Stimulated activated CD8-positive, alpha-beta memory T cell treated with anti-CD3 and anti-CD28 coated beads, Interleukin-2, amount 100 ng/mL, for 48 hours (primary cell): ENCODE results near the gene GFY.
A peak's percentile ranks its signal among the peaks of the same experiment; 100 is the strongest.

Source experiments
- DNase-seq, 2 donors: peaks; one replicate each; pipeline ENCODE4 v3.0.0-alpha.2; 2020; ENCODE audit warnings: low read depth in 2 of 2

The GFY gene

DNA sequence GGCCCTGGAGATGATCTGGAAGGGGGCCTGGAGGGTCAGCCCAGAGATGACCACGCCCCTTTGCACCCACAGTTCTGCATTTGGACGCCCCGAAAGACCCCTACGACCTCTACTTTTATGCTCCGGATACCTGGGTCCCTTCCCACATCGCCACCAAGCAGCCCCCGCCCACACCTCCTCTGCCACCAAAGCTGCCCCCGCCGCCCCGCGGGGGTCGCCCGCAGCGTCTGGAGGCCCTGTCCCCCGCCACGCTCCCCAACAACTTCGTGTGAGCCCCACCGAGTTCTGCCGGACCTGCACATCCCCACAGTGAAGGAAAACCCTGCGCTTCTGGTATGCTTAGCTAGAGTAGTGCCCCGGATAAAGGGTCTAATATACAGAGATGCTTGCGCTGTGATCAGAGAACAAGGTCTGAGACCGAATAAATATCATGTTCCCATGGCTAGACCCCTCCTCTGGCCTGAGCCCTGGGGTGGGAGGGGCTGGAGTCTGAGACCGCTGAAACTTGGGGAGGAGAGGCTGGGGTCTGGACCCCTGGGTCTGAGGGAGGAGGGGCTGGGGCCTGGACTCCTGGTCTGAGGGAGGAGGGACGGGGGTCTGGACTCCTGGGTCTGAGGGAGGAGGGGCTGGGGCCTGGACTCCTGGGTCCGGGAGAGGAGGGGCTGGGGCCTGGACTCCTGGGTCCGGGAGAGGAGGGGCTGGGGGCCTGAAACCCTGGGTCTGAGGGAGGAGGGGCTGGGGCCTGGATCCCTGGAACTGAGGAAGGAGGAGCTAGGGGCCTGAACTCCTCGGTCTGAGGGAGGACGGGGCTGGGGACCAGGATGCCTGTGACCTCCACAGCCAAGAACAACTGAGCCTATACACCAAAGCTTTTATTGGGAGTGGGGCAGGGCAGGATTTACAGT is 3.6 kb downstream of the GFY start:
- DNase-seq: no peak

- no peak for DNase-seq
These were observed 5.0 kb downstream of the GFY start for GRCh38 chr19:49430172-49430677.

GRCh38 chr19:49430678-49431329 is 5.6 kb downstream of the GFY start:
- no peak for DNase-seq

- no peak for DNase-seq
These were observed 6.2 kb downstream of the GFY start for GRCh38 chr19:49431330-49431749.

DNA sequence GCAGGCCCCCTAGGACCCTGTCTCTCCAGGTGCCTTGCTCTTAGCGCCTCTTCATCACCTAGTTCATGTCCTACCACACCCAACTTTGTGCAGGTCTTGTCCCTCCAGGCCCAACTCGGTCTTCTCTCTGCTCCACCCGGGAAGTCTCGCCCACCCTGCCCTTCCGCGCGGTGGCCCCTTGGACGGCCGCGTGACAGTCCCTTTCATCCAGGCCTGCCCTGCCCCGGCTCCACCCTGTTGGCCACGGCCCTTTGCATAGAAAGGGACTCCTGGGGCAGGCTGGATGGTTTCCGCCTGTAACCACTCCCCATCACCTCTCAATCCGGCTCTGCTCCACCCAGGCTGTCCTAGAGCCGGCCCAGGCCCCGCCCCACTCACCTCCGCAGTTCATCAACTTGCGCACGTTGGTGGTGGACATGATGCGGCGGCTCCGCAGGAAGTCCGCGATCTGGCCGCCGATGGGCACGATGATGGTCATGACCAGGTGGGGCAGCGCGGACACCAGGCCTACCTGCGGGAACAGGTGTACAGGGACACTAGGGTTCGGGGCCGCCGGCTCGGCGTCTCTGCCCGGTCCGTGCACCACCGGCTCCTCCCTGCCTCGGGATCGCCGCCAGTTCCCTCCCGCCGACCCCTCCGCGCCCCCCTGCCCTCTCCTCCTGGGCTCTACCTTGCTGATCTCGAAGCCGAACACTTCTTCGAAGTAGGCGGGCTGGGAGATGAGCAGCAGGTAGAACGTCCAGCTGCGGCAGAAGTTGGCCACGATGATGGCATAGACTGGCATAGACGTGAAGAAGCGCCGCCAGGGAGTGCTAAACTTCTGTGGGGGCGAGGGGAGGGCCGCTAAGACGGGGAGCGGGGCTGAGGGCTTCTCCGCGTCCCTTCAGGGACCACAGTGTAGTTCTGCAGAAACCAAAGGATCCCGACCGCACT is 7.2 kb downstream of the GFY start:
- DNase-seq: no peak

GRCh38 chr19:49433240-49433901 is 8.2 kb downstream of the GFY start:
- no peak for DNase-seq

DNA sequence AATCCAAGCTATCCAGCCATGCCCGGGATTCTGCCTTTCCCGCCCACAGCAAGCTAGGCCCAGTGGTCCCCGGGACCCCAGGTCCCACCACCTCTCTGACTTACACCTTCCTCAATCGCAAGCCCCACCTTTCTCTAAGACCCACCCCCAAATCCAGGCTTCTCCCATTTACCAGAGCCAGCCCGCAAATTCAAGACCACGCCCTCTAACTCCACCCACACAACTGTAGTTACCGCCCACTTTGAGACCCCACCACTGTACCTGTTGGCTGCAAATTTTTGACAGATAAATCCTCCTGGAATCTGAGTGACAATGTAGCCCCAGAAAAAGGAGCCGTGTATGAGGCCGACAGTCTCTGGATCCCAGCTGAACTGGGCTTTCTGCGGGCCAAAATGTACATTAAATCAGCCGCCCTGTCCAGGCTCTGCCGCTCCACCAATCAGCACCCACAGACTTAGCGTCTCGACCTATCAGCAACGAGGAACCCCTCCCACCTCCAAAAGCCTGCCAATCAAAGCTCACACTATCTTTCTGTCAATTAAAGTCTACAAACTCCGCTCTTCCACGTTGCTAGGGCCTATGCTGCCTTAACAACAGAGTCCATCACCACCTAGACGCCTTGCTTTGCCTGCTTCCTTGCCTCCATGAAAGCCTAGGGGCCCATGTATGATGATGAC is 9.9 kb downstream of the GFY start:
- no peak for DNase-seq

DNA sequence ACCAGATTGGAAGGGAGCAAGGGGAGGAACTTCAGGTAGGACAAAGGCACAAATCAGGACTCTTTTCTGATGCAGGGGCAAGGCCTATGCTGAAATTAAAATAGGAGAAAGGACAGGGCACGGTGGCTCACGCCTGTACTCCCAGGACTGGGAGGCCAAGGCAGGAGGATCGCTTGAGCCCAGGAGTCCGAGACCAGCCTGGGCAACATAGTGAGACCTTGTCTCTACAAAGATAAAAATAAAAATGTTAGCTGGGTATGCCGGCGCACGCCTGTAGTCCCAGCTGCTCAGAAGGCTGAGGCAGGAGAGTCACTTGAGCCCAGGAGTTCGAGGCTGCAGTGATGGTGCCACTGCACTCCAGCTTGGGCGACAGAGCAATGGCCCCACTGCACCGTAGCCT is 10.5 kb downstream of the GFY start:
- DNase-seq: no peak

GRCh38 chr19:49436381-49437017 is 11.3 kb downstream of the GFY start:
- DNase-seq: peak; percentile 57 to 75

DNA sequence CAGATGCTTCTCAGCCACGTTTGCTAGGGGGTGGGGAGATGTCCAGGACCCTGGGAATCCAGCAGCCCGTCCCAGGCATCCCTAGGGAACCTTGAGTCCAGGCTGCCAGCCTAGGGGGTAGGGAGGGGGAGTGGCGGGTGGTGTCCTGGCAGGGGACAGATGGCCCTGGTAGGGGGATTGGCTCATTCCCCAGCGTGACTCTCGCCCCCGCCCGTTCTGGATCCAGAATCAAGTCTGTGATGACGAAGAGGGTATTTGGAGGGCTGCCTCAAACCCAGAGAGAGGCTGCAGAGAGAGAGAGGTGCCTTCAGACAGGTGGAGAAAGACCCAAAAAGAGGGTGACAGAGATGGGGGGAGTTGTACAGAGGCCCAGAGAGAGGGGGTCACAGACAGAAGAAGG is 12.0 kb downstream of the GFY start:
- DNase-seq: no peak

DNA sequence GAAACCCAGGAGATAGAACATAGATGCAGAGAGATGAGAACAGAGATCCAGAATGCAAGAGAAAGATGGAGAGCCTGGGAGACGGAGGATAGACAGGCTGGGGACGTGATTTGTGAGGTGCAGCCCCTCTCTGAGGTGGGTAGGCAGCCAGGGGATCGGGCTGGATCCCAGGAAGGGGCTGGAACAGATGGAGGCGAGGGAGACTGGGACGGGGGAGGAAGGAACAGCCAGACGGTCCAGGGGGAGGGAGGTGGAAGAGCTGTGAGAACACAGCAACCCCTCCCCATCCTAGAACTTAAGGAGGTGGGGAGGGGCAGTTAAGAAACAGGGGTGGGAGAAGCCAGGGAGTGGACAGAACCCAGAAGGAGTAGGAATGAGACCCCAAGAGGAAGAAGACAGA is 13.1 kb downstream of the GFY start:
- DNase-seq: no peak

DNA sequence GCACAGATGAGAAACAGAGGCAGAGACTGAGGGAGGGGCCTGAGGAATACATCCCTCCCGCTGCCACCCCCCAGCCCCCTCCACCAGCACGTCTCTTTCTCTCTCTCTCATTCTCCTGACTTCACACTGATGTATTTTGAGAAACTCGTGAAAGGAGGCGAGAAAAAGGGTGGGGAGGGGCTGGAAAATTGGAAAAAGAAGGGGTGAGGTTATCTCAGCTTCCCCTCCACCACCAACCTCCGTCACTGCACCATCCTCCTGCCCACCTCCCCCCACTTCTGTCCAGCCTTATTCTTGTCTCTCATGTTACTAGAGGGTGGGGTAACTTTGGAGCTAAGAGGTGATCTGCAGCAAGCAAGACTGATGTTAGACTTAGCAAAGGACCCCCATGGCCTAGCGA is 14.6 kb downstream of the GFY start:
- DNase-seq: no peak

- DNase-seq: no peak
These were observed 15.4 kb downstream of the GFY start for GRCh38 chr19:49440439-49441209.

- DNase-seq: peak in 1 of 2 donors; percentile 50
These were observed 16.2 kb downstream of the GFY start, which contains the start of gene SLC17A7 for GRCh38 chr19:49441210-49441959. Gene SLC17A7, minus strand, starts transcription at chr19:49441527. Its CDS starts 148 bp downstream, at chr19:49441379.

DNA sequence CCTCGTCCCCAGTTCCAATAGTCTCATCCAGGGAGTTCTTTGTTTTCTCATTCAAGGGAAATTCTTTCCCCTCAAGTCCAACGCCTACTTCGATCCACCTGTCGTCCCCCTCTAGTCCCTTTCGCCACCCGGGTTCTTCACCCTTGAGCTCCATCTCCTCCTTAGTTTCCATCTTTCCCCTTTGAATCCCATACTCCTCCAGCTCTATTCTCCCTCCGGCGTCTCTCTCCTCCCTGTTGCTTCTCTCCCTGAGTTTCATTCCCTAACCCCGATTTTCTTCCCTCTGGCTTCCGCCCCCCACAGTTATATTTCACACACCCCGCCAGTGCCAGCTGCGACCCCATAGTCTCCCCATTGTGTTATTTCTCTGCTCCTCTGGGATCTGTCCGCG is 16.8 kb downstream of the GFY start:
- no peak for DNase-seq

DNA sequence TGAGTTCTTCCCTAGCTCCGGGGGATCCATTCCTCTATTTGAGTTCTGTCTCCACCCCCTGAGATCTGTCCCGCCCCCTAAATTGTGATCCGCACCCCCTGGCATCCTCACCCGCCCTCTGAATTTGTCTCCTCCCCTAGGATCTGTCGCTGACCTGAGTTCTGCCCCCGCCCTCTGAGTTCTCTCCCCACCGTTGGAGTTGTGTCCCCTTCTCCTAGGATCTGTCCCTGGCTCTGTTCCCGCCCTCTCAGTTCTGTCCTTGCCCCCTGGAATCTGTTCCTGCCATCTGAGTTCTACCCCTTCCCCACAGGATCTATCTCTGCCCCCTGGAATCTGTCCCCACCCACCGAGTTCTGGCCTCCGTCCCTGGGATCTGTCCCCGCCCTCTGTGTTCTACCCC is 17.2 kb downstream of the GFY start:
- no peak for DNase-seq

- DNase-seq: peak; percentile 50 to 71
These were observed 17.7 kb downstream of the GFY start for GRCh38 chr19:49442771-49443365.
